Trophoblast cell (in vitro differentiated cells and primary cell): ENCODE results near the gene C7orf33.

Experiments
- DNase-seq, 2 donors: peaks; one replicate each; pipeline ENCODE4 v3.0.0-alpha.2; 2016
- H2AFZ ChIP-seq: 2 replicates; pipeline ENCODE4 v1.6.1; 2013; ENCODE audit warnings: low read length, moderate library complexity, mild to moderate bottlenecking; ENCODE audit not compliant: insufficient read depth, poor library complexity
- H2AK5ac ChIP-seq: 2 replicates; pipeline ENCODE4 v1.6.1; 2013; ENCODE audit warnings: mild to moderate bottlenecking, low read length
- H2BK120ac ChIP-seq: 2 replicates; pipeline ENCODE4 v1.6.1; 2013; ENCODE audit warnings: low read length, mild to moderate bottlenecking, moderate library complexity; ENCODE audit not compliant: insufficient read depth, poor library complexity
- H2BK12ac ChIP-seq: 2 replicates; pipeline ENCODE4 v1.6.1; 2013; ENCODE audit warnings: mild to moderate bottlenecking, low read length, moderate library complexity
- H2BK5ac ChIP-seq: 2 replicates; pipeline ENCODE4 v1.6.1; 2013; ENCODE audit warnings: low read length, low read depth, moderate library complexity, mild to moderate bottlenecking; ENCODE audit not compliant: poor library complexity
- H3K14ac ChIP-seq: 2 replicates; pipeline ENCODE4 v1.6.1; 2013; ENCODE audit warnings: mild to moderate bottlenecking, low read length
- H3K18ac ChIP-seq: 2 replicates; pipeline ENCODE4 v1.6.1; 2013; ENCODE audit warnings: mild to moderate bottlenecking, low read length
- H3K23ac ChIP-seq: 2 replicates; pipeline ENCODE4 v1.6.1; 2013; ENCODE audit warnings: low read length
- H3K27ac ChIP-seq: 2 replicates; pipeline ENCODE4 v1.5.1; 2013; ENCODE audit warnings: low read depth, mild to moderate bottlenecking, inconsistent platforms, low read length, moderate library complexity
- H3K27me3 ChIP-seq: 2 replicates; pipeline ENCODE4 v1.6.1; 2013; ENCODE audit warnings: inconsistent platforms, mild to moderate bottlenecking, low read length, moderate library complexity; ENCODE audit not compliant: insufficient read depth
- H3K36me3 ChIP-seq, 2 experiments: 1 replicate in 1 of 2; 2 replicates in 1 of 2; pipeline ENCODE4 v1.6.1; 2013; ENCODE audit warnings: low read length in 2 of 2, mild to moderate bottlenecking in 2 of 2, moderate library complexity in 1 of 2; ENCODE audit not compliant: insufficient read depth in 2 of 2, control insufficient read depth in 1 of 2
- H3K4ac ChIP-seq: 2 replicates; pipeline ENCODE4 v1.6.1; 2013; ENCODE audit warnings: low read depth, mild to moderate bottlenecking, low read length, moderate library complexity
- H3K4me1 ChIP-seq, 2 experiments: 1 replicate in 1 of 2; 2 replicates in 1 of 2; pipeline ENCODE4 v1.6.1; 2013; ENCODE audit warnings: low read length in 2 of 2, mild to moderate bottlenecking in 2 of 2, moderate library complexity in 1 of 2; ENCODE audit not compliant: insufficient read depth in 2 of 2, control insufficient read depth in 1 of 2
- H3K4me2 ChIP-seq: 2 replicates; pipeline ENCODE4 v1.6.1; 2013; ENCODE audit warnings: inconsistent platforms, mild to moderate bottlenecking, low read length, moderate library complexity
- H3K4me3 ChIP-seq: 2 replicates; pipeline ENCODE4 v1.5.1; 2013; ENCODE audit warnings: mild to moderate bottlenecking, low read depth, low read length, inconsistent platforms
- H3K79me1 ChIP-seq: one replicate; pipeline ENCODE4 v1.6.1; 2013; ENCODE audit warnings: low read length
- H3K79me2 ChIP-seq: 2 replicates; pipeline ENCODE4 v1.6.1; 2013; ENCODE audit warnings: low read length, mild to moderate bottlenecking; ENCODE audit not compliant: control insufficient read depth, insufficient read depth, poor library complexity
- H3K9ac ChIP-seq: 2 replicates; pipeline ENCODE4 v1.6.1; 2013; ENCODE audit warnings: mild to moderate bottlenecking, low read length
- H3K9me3 ChIP-seq: 2 replicates; pipeline ENCODE4 v1.6.1; 2013; ENCODE audit warnings: low read depth, mild to moderate bottlenecking, control low read depth, inconsistent platforms, low read length; ENCODE audit not compliant: insufficient read depth
- H4K12ac ChIP-seq: 2 replicates; pipeline ENCODE4 v1.6.1; 2013; ENCODE audit warnings: low read depth, mild to moderate bottlenecking, low read length, moderate library complexity
- H4K8ac ChIP-seq: 2 replicates; pipeline ENCODE4 v1.6.1; 2013; ENCODE audit warnings: low read depth, mild to moderate bottlenecking, low read length, moderate library complexity
- H4K91ac ChIP-seq: one replicate; pipeline ENCODE4 v1.6.1; 2013; ENCODE audit warnings: low read depth, mild to moderate bottlenecking, low read length, moderate library complexity
- WGBS: extraction: QIAGEN DNeasy Blood & Tissue Kit; methylation state at CpG from one replicate; pipeline ENCODE4 v1.1.7; 2013; ENCODE audit warnings: missing lambda C conversion rate; ENCODE audit not compliant: insufficient read length, insufficient coverage; ENCODE audit errors: extremely low coverage; 5-methylcytosine and 5-hydroxymethylcytosine counted together

C7orf33 gene

GRCh38 chr7:148628011-148628410, 37.4 kb downstream of the C7orf33 start:
- DNase-seq, result no peak
- Histone ChIP-seq H3K79me2 (no peaks in the 10 kb centered on the region), H3K4me1 (peaks cover 4 to 5% of the 10 kb centered on the region in 2 experiments), H3K27ac (no peak overlapping the region), H4K91ac (no peak overlapping the region), H2AFZ (no peak overlapping the region), H3K4me2 (no peak overlapping the region), H2BK12ac (no peak overlapping the region), H3K27me3 (no peaks in the 10 kb centered on the region), H4K8ac (no peak overlapping the region), H3K23ac (no peak overlapping the region), H3K4me3 (no peak overlapping the region), H2BK120ac (no peak overlapping the region), H2AK5ac (no peak overlapping the region), H3K79me1 (peaks cover 1% of the 10 kb centered on the region), H4K12ac (no peak overlapping the region), H3K4ac (no peak overlapping the region), H2BK5ac (no peak overlapping the region), H3K9me3 (no peaks in the 10 kb centered on the region), H3K18ac (no peak overlapping the region), H3K9ac (no peak overlapping the region), H3K36me3 (no peaks in the 10 kb centered on the region), H3K14ac (no peak overlapping the region)
- no CpG with 5 or more reads among the region's 7 CpGs for WGBS

GRCh38 chr7:148630078-148630477, 39.5 kb downstream of the C7orf33 start:
- Histone ChIP-seq H3K36me3 (no peaks in the 10 kb centered on the region), H3K27me3 (no peaks in the 10 kb centered on the region), H4K12ac (no peak overlapping the region), H2AK5ac (no peak overlapping the region), H3K4me1 (peaks cover 0 to 5% of the 10 kb centered on the region in 2 experiments), H3K18ac (no peak overlapping the region), H4K91ac (no peak overlapping the region), H3K9me3 (no peaks in the 10 kb centered on the region), H2BK12ac (no peak overlapping the region), H3K4me2 (no peak overlapping the region), H3K79me1 (no peaks in the 10 kb centered on the region), H3K27ac (no peak overlapping the region), H3K4ac (no peak overlapping the region), H2AFZ (no peak overlapping the region), H3K79me2 (no peaks in the 10 kb centered on the region), H2BK5ac (no peak overlapping the region), H4K8ac (no peak overlapping the region), H2BK120ac (no peak overlapping the region), H3K4me3 (no peak overlapping the region), H3K23ac (no peak overlapping the region), H3K9ac (no peak overlapping the region), H3K14ac (no peak overlapping the region)
- WGBS, result 100% methylated on average over 2 of the region's 6 CpGs
- DNase-seq, result no peak

- H3K36me3 ChIP-seq, result no peaks in the 10 kb centered on the region
- no peaks in the 10 kb centered on the region for H3K79me2 ChIP-seq
- no peak overlapping the region for H2BK5ac ChIP-seq
- no peak overlapping the region for H3K4ac ChIP-seq
- no peak overlapping the region for H2BK12ac ChIP-seq
- H3K79me1 ChIP-seq, result no peaks in the 10 kb centered on the region
- H3K18ac ChIP-seq, result no peak overlapping the region
- H3K9ac ChIP-seq, result no peak overlapping the region
- H3K27me3 ChIP-seq, result no peaks in the 10 kb centered on the region
- H3K23ac ChIP-seq, result no peak overlapping the region
- peaks cover 0 to 1% of the 10 kb centered on the region in 2 experiments for H3K4me1 ChIP-seq
- no peak overlapping the region for H2AFZ ChIP-seq
- no peak overlapping the region for H2AK5ac ChIP-seq
- no peak overlapping the region for H4K91ac ChIP-seq
- H4K8ac ChIP-seq, result no peak overlapping the region
- WGBS, result no CpG with 5 or more reads among the region's 6 CpGs
- H3K4me3 ChIP-seq, result no peak overlapping the region
- H3K9me3 ChIP-seq, result no peaks in the 10 kb centered on the region
- no peak overlapping the region for H3K27ac ChIP-seq
- no peak overlapping the region for H4K12ac ChIP-seq
- H2BK120ac ChIP-seq, result no peak overlapping the region
- no peak for DNase-seq
- H3K14ac ChIP-seq, result no peak overlapping the region
- H3K4me2 ChIP-seq, result no peak overlapping the region
Measured at GRCh38 chr7:148633761-148634160, 43.2 kb downstream of the C7orf33 start.

- Histone ChIP-seq H3K4me1 (no peaks in the 10 kb centered on the region), H4K8ac (no peak overlapping the region), H4K12ac (no peak overlapping the region), H3K4ac (no peak overlapping the region), H2AFZ (no peak overlapping the region), H3K79me1 (no peaks in the 10 kb centered on the region), H3K4me3 (no peak overlapping the region), H3K4me2 (no peak overlapping the region), H3K9ac (no peak overlapping the region), H3K27me3 (no peaks in the 10 kb centered on the region), H2AK5ac (no peak overlapping the region), H3K36me3 (no peaks in the 10 kb centered on the region), H2BK12ac (no peak overlapping the region), H3K14ac (no peak overlapping the region), H2BK5ac (no peak overlapping the region), H3K27ac (no peak overlapping the region), H4K91ac (no peak overlapping the region), H3K18ac (no peak overlapping the region), H3K79me2 (no peaks in the 10 kb centered on the region), H3K9me3 (no peaks in the 10 kb centered on the region), H2BK120ac (no peak overlapping the region), H3K23ac (no peak overlapping the region)
- no CpG with 5 or more reads among the region's 19 CpGs for whole genome bisulfite sequencing
- DNase-seq, result no peak
Measured at GRCh38 chr7:148637094-148637493, 46.5 kb downstream of the C7orf33 start.
